Osteocyte (in vitro differentiated cells): ENCODE measurements around the gene OSBPL6. TPM values are rescaled to one million over a fixed set of nuclear protein-coding genes. Genes with fewer than 3 reads are reported as not detected.

ENCODE experiments used
- DNase-seq: peaks from one replicate; pipeline ENCODE4 v3.0.0; 2021; ENCODE audit warnings: mixed read lengths; ENCODE audit not compliant: unreplicated experiment; ENCODE audit errors: extremely low spot score
- H3K27ac Mint-ChIP-seq: one replicate; pipeline ENCODE4 v1.8.0; 2021; ENCODE audit warnings: mild to moderate bottlenecking, mixed read lengths; ENCODE audit not compliant: unreplicated experiment
- H3K27me3 Mint-ChIP-seq: one replicate; pipeline ENCODE4 v1.8.0; 2021; ENCODE audit warnings: mixed read lengths; ENCODE audit not compliant: unreplicated experiment
- H3K36me3 Mint-ChIP-seq: one replicate; pipeline ENCODE4 v1.8.0; 2021; ENCODE audit warnings: mixed read lengths; ENCODE audit not compliant: unreplicated experiment
- H3K4me1 Mint-ChIP-seq: one replicate; pipeline ENCODE4 v1.8.0; 2021; ENCODE audit warnings: mixed read lengths; ENCODE audit not compliant: unreplicated experiment
- H3K4me3 Mint-ChIP-seq: one replicate; pipeline ENCODE4 v1.8.0; 2021; ENCODE audit warnings: mild to moderate bottlenecking, moderate library complexity, mixed read lengths; ENCODE audit not compliant: unreplicated experiment
- H3K9me3 Mint-ChIP-seq: one replicate; pipeline ENCODE4 v1.8.0; 2021; ENCODE audit warnings: mixed read lengths; ENCODE audit not compliant: unreplicated experiment
- total RNA-seq: library from RNA; stranded (reverse); gene quantifications from 2 replicates; pipeline ENCODE4 v1.2.1, GENCODE V29; 2021
- TF ChIP-seq, protein P1 (sequence below): fragments of 200-600 bp; sonication (generic); IDR thresholded peaks from 2 replicates; pipeline ENCODE4 v1.5.0; 2021; ENCODE audit warnings: antibody characterized with exemption, mild to moderate bottlenecking, moderate library complexity

OSBPL6 gene
- total RNA-seq, 1 donor from 2014 or later: 3.9 TPM

DNA sequence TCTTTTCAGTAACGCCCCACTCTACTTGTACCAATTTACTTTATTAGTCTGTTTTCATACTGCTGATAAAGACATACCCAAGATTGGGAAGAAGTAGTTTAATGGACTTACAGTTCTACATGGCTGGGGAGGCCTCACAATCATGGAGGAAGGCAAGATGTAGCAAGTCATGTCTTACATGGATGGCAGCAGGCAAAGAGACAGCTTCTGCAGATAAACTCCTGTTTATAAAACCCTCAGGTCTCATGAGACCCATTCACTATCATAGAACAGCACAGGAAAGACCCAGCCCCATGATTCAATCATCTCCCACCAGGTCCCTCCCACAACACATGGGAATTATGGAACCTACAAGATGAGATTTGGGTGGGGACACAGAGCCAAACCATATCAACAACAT lies 38.8 kb upstream of the OSBPL6 start:
- DNase-seq: no peak
- H3K4me1 Mint-ChIP-seq: no peaks in the 10 kb centered on the region
- H3K36me3 Mint-ChIP-seq: no peaks in the 10 kb centered on the region
- TF ChIP-seq, protein P1, sequence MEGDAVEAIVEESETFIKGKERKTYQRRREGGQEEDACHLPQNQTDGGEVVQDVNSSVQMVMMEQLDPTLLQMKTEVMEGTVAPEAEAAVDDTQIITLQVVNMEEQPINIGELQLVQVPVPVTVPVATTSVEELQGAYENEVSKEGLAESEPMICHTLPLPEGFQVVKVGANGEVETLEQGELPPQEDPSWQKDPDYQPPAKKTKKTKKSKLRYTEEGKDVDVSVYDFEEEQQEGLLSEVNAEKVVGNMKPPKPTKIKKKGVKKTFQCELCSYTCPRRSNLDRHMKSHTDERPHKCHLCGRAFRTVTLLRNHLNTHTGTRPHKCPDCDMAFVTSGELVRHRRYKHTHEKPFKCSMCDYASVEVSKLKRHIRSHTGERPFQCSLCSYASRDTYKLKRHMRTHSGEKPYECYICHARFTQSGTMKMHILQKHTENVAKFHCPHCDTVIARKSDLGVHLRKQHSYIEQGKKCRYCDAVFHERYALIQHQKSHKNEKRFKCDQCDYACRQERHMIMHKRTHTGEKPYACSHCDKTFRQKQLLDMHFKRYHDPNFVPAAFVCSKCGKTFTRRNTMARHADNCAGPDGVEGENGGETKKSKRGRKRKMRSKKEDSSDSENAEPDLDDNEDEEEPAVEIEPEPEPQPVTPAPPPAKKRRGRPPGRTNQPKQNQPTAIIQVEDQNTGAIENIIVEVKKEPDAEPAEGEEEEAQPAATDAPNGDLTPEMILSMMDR: no peak
- H3K27me3 Mint-ChIP-seq: peaks cover 14% of the 10 kb centered on the region
- no peak overlapping the region for H3K27ac Mint-ChIP-seq
- H3K9me3 Mint-ChIP-seq: peaks cover 9% of the 10 kb centered on the region
- H3K4me3 Mint-ChIP-seq: no peak overlapping the region

DNA sequence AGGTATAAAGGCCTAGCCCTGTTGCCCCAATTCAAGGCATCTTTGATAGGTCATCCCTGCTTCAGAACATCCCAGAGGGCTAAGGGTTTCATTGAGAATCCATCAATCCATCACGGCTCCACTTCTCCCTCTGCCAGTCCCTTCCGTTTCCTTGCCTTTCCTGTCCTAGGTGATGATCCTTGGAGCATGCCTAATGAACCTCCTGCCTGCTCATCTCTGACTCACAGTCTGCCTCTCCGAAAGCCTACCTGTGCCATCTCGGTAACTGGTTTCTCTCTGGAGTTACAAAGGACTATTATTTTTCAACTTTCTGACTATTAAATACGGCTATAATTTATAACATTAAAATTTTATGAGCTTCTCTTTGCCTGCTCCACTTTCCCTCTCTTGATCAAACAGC lies 36.7 kb upstream of the OSBPL6 start:
- TF ChIP-seq, protein P1: no peak
- Mint-ChIP-seq H3K27me3 (peaks cover 17% of the 10 kb centered on the region), H3K27ac (no peak overlapping the region), H3K4me3 (no peak overlapping the region), H3K4me1 (no peaks in the 10 kb centered on the region), H3K36me3 (no peaks in the 10 kb centered on the region), H3K9me3 (peaks cover 9% of the 10 kb centered on the region)
- no peak for DNase-seq

GRCh38 chr2:178159966-178160365 lies 34.3 kb upstream of the OSBPL6 start:
- Mint-ChIP-seq H3K27me3 (peaks cover 21% of the 10 kb centered on the region), H3K27ac (no peak overlapping the region), H3K9me3 (peaks cover 6% of the 10 kb centered on the region), H3K4me1 (peaks cover 2% of the 10 kb centered on the region), H3K36me3 (no peaks in the 10 kb centered on the region), H3K4me3 (no peak overlapping the region)
- TF ChIP-seq, protein P1: no peak
- DNase-seq: no peak

- Mint-ChIP-seq H3K36me3 (no peaks in the 10 kb centered on the region), H3K9me3 (no peaks in the 10 kb centered on the region), H3K4me3 (no peak overlapping the region), H3K27me3 (peaks cover 21% of the 10 kb centered on the region), H3K27ac (no peak overlapping the region), H3K4me1 (peaks cover 2% of the 10 kb centered on the region)
- DNase-seq: no peak
- TF ChIP-seq, protein P1: no peak
Observed at GRCh38 chr2:178160601-178161000, 33.7 kb upstream of the OSBPL6 start.

- Mint-ChIP-seq H3K4me3 (no peak overlapping the region), H3K4me1 (peaks cover 2% of the 10 kb centered on the region), H3K9me3 (no peaks in the 10 kb centered on the region), H3K27me3 (peaks cover 13% of the 10 kb centered on the region), H3K36me3 (no peaks in the 10 kb centered on the region), H3K27ac (no peak overlapping the region)
- TF ChIP-seq, protein P1: no peak
- DNase-seq: no peak
Observed at GRCh38 chr2:178163395-178163794, 30.9 kb upstream of the OSBPL6 start.
